Esophagus squamous epithelium (tissue), 4 donors: ENCODE measurements around the gene JPH3.

Experiments used
- CTCF ChIP-seq, 6 experiments: fragments of 450-650 bp in 4 of 6; fragments of 200-600 bp in 2 of 6; sonication (generic) in 2 of 6; IDR thresholded peaks; one replicate each; pipeline ENCODE4 v1.5.1; 2016 to 2019; ENCODE audit warnings: antibody characterized with exemption in 6 of 6, mild to moderate bottlenecking in 4 of 6, moderate library complexity in 4 of 6
- POLR2A ChIP-seq, 4 donors: fragments of 450-650 bp; IDR thresholded peaks; one replicate each; pipeline ENCODE4 v1.6.1; 2017; ENCODE audit warnings: antibody characterized with exemption in 4 of 4, mild to moderate bottlenecking in 4 of 4, moderate library complexity in 3 of 4

GRCh38 chr16:87740909-87741424 is 138.7 kb downstream of the JPH3 start:
- TF ChIP-seq CTCF (IDR thresholded peaks at IDR 0.05), result no peak
- TF ChIP-seq POLR2A (IDR thresholded peaks at IDR 0.05), result no peak
